ENCODE results near the gene CASK.

GRCh38 chrX:41824551-41824950 lies 98.8 kb downstream of the CASK start:
- TF ChIP-seq CTCF (IDR thresholded peaks at IDR 0.05) = no peak
- no peak for TF ChIP-seq POLR2A (IDR thresholded peaks at IDR 0.05)

Measured in thyroid gland (tissue), 4 donors.